H1 (cell line): ENCODE data around the gene DDX19B. TPM values are rescaled to one million over a fixed set of nuclear protein-coding genes. Genes with fewer than 3 reads are reported as not detected.

Experiments
- CTCF ChIA-PET: fragments of 300-600 bp; sonication (Branson Sonifier 250); formaldehyde crosslinking; loops from one replicate; lab custom pipeline; 2021; ENCODE audit not compliant: partially characterized antibody; lab: Charles Lee
- POLR2A ChIA-PET: fragments of 300-600 bp; sonication (Branson Sonifier 250); formaldehyde crosslinking; loops from one replicate; lab custom pipeline; 2021; ENCODE audit warnings: inconsistent platforms; ENCODE audit not compliant: partially characterized antibody; lab: Charles Lee
- DNase-seq, 2 experiments: peaks; one replicate each; pipeline versions ENCODE4 v3.0.0 to v3.0.0-alpha.2; 2010 to 2022; ENCODE audit warnings: low spot score in 2 of 2, low read depth in 1 of 2, mixed read lengths in 1 of 2
- FAIRE-seq: peaks from 2 replicates; lab custom pipeline; 2011; peaks lifted over from hg19 to GRCh38; lab: Jason Lieb, UNC
- H2AFZ ChIP-seq: 2 replicates; pipeline ENCODE4 v1.8.1; 2012; ENCODE audit warnings: low read length, inconsistent platforms
- H2AK5ac ChIP-seq: 2 replicates; pipeline ENCODE4 v1.6.1; 2013; ENCODE audit warnings: low read depth, low read length
- H2BK120ac ChIP-seq: replicated peaks from 2 replicates; pipeline ENCODE3; 2013; ENCODE audit warnings: low read depth, low read length, inconsistent platforms
- H2BK12ac ChIP-seq: 2 replicates; pipeline ENCODE4 v1.6.1; 2013; ENCODE audit warnings: low read depth, low read length
- H2BK15ac ChIP-seq: 2 replicates; pipeline ENCODE4 v1.6.1; 2013; ENCODE audit warnings: low read length
- H2BK20ac ChIP-seq: 2 replicates; pipeline ENCODE4 v1.6.1; 2013; ENCODE audit warnings: low read length
- H2BK5ac ChIP-seq: 2 replicates; pipeline ENCODE4 v1.6.1; 2013; ENCODE audit warnings: low read depth, low read length
- H3K14ac ChIP-seq: 2 replicates; pipeline ENCODE4 v1.6.1; 2013; ENCODE audit warnings: inconsistent platforms; ENCODE audit not compliant: insufficient read length
- H3K18ac ChIP-seq: 2 replicates; pipeline ENCODE4 v1.6.1; 2013; ENCODE audit warnings: low read length; ENCODE audit errors: extremely low read depth
- H3K23ac ChIP-seq: 2 replicates; pipeline ENCODE4 v1.6.1; 2013; ENCODE audit warnings: inconsistent platforms; ENCODE audit not compliant: insufficient read length
- H3K23me2 ChIP-seq: 2 replicates; pipeline ENCODE4 v1.6.1; 2013; ENCODE audit warnings: low read depth, low read length
- H3K27ac ChIP-seq: 2 replicates; pipeline ENCODE4 v1.6.1; 2011; ENCODE audit warnings: low read depth, low read length, inconsistent platforms
- H3K27me3 ChIP-seq, 4 experiments: replicated peaks in 1 of 4; 1 replicate in 1 of 4; 2 replicates in 3 of 4; pipeline versions ENCODE4 v1.6.1 to v1.8.1; 2011 to 2013; ENCODE audit warnings: low read length in 3 of 4, mild to moderate bottlenecking in 3 of 4, inconsistent platforms in 2 of 4, mixed read lengths in 2 of 4, moderate library complexity in 1 of 4; ENCODE audit not compliant: control insufficient read depth in 3 of 4, insufficient read depth in 3 of 4; ENCODE audit errors: extremely low read depth in 1 of 4
- H3K36me3 ChIP-seq, 4 experiments: 2 replicates each; pipeline versions ENCODE4 v1.6.1 to v1.8.1; 2011 to 2013; ENCODE audit warnings: mild to moderate bottlenecking in 4 of 4, low read length in 3 of 4, moderate library complexity in 2 of 4, control low read depth in 1 of 4, inconsistent platforms in 1 of 4; ENCODE audit not compliant: insufficient read depth in 4 of 4, control insufficient read depth in 2 of 4
- H3K4ac ChIP-seq: replicated peaks from 2 replicates; pipeline ENCODE3; 2013; ENCODE audit warnings: low read length, low read depth, mixed read lengths, inconsistent platforms; ENCODE audit not compliant: insufficient read length
- H3K4me1 ChIP-seq, 4 experiments: replicated peaks in 1 of 4; 1 replicate in 1 of 4; 2 replicates in 3 of 4; pipeline versions ENCODE4 v1.6.1 to v1.8.1; 2011 to 2013; ENCODE audit warnings: low read length in 3 of 4, inconsistent platforms in 2 of 4, mixed read lengths in 1 of 4; ENCODE audit not compliant: insufficient read depth in 4 of 4, control insufficient read depth in 3 of 4
- H3K4me2 ChIP-seq, 2 experiments: 2 replicates each; pipeline versions ENCODE4 v1.6.1 to v1.8.1; 2011 to 2013; ENCODE audit warnings: low read depth in 2 of 2, low read length in 2 of 2, control low read depth in 1 of 2, inconsistent platforms in 1 of 2, mild to moderate bottlenecking in 1 of 2; ENCODE audit not compliant: insufficient read depth in 1 of 2
- H3K4me3 ChIP-seq, 4 experiments: fragments of 200-600, 300-600 bp in 1 of 4; sonication (generic), shearing (Covaris generic), sonication (Bioruptor Twin) in 1 of 4; 2 replicates each; pipeline versions ENCODE4 v1.5.1 to v1.8.1; 2011 to 2016; ENCODE audit warnings: low read length in 4 of 4, low read depth in 3 of 4, control low read depth in 2 of 4, inconsistent platforms in 2 of 4, mild to moderate bottlenecking in 2 of 4, mixed read lengths in 1 of 4, moderate library complexity in 1 of 4; ENCODE audit not compliant: insufficient read depth in 2 of 4; ENCODE audit errors: extremely low read depth in 1 of 4
- H3K56ac ChIP-seq: replicated peaks from 2 replicates; pipeline ENCODE3; 2013; ENCODE audit warnings: low read depth, mild to moderate bottlenecking, mixed read lengths, low read length, inconsistent platforms; ENCODE audit not compliant: insufficient read length
- H3K79me1 ChIP-seq: 2 replicates; pipeline ENCODE4 v1.6.1; 2013; ENCODE audit warnings: low read depth, low read length, control low read depth
- H3K79me2 ChIP-seq, 2 experiments: 2 replicates each; pipeline versions ENCODE4 v1.6.1 to v1.8.1; 2012 to 2013; ENCODE audit warnings: low read length in 2 of 2, mild to moderate bottlenecking in 2 of 2, inconsistent platforms in 1 of 2; ENCODE audit not compliant: insufficient read depth in 2 of 2, control insufficient read depth in 1 of 2
- H3K9ac ChIP-seq, 4 experiments: replicated peaks in 1 of 4; 1 replicate in 1 of 4; 2 replicates in 3 of 4; pipeline versions ENCODE4 v1.6.1 to v1.8.1; 2011 to 2013; ENCODE audit warnings: low read depth in 3 of 4, low read length in 3 of 4, control low read depth in 2 of 4, mild to moderate bottlenecking in 2 of 4, moderate library complexity in 2 of 4, inconsistent platforms in 1 of 4; ENCODE audit errors: extremely low read depth in 1 of 4
- H3K9me3 ChIP-seq, 2 experiments: 2 replicates each; pipeline versions ENCODE4 v1.6.1 to v1.8.1; 2012 to 2013; ENCODE audit warnings: mild to moderate bottlenecking in 2 of 2, moderate library complexity in 2 of 2, control low read depth in 1 of 2, inconsistent platforms in 1 of 2, low read depth in 1 of 2, low read length in 1 of 2, mixed read lengths in 1 of 2; ENCODE audit not compliant: insufficient read depth in 2 of 2
- H4K20me1 ChIP-seq, 2 experiments: replicated peaks in 1 of 2; 2 replicates each; pipeline versions ENCODE3 to v1.8.1; 2011 to 2013; ENCODE audit warnings: inconsistent platforms in 2 of 2, low read length in 2 of 2, mild to moderate bottlenecking in 1 of 2; ENCODE audit not compliant: insufficient read depth in 2 of 2, control insufficient read depth in 1 of 2
- H4K5ac ChIP-seq: 2 replicates; pipeline ENCODE4 v1.6.1; 2013; ENCODE audit warnings: low read length, low read depth, mixed read lengths, inconsistent platforms; ENCODE audit not compliant: insufficient read length
- H4K8ac ChIP-seq: 2 replicates; pipeline ENCODE4 v1.8.0; 2013; ENCODE audit warnings: mild to moderate bottlenecking, moderate library complexity, low read length, inconsistent platforms; ENCODE audit not compliant: insufficient read depth; ENCODE audit errors: extremely low read depth
- H4K91ac ChIP-seq: replicated peaks from 2 replicates; pipeline ENCODE3; 2013; ENCODE audit warnings: low read length, mixed read lengths, inconsistent platforms; ENCODE audit not compliant: insufficient read length
- CEBPB ChIP-seq: IDR thresholded peaks from 2 replicates; pipeline ENCODE4 v1.6.1; 2012; ENCODE audit warnings: low read depth, low read length
- EGR1 ChIP-seq: IDR thresholded peaks from 2 replicates; pipeline ENCODE4 v1.6.1; 2011; ENCODE audit warnings: low read depth, low read length, borderline replicate concordance
- KDM5A ChIP-seq: fragments of 200-600 bp; IDR thresholded peaks from 2 replicates; pipeline ENCODE4 v1.7.1; 2012; ENCODE audit warnings: mild to moderate bottlenecking, low read length, inconsistent platforms, mixed read lengths
- MAFK ChIP-seq: IDR thresholded peaks from 2 replicates; pipeline ENCODE4 v1.6.1; 2012; ENCODE audit warnings: low read depth, mild to moderate bottlenecking, improper control_type of control experiment, low read length
- POU5F1 ChIP-seq: IDR thresholded peaks from 2 replicates; pipeline ENCODE4 v1.6.1; 2011; ENCODE audit warnings: low read depth, mild to moderate bottlenecking, low read length, moderate library complexity
- WGBS, 2 experiments: shearing (Covaris generic) in 1 of 2; methylation state at CpG; one replicate each; pipeline versions ENCODE4 v1.1.6 to v1.1.7; 2013 to 2015; ENCODE audit warnings: low lambda C conversion rate in 2 of 2, mixed read lengths in 2 of 2, inconsistent platforms in 1 of 2, low coverage in 1 of 2, missing lambda C conversion rate in 1 of 2; ENCODE audit not compliant: insufficient replicate concordance in 2 of 2, insufficient coverage in 1 of 2, insufficient read length in 1 of 2; ENCODE audit errors: extremely low coverage in 1 of 2, missing lambda C conversion rate in 1 of 2; 5-methylcytosine and 5-hydroxymethylcytosine counted together
- polyA plus RNA-seq, 7 experiments: library from polyadenylated mRNA; depleted of rRNA in 3 of 7; stranded (reverse) in 5 of 7; unstranded in 2 of 7; fragments of >200 nt in 5 of 7; fragments of 200-250 nt in 2 of 7; gene quantifications; 1 replicate in 5 of 7; 2 replicates in 1 of 7; 4 replicates in 1 of 7; pipeline versions ENCODE4 v1.2.1 to v1.2.3, GENCODE V29; 2011 to 2013; ENCODE audit warnings: missing spikeins in 2 of 7, mixed read lengths in 2 of 7
- total RNA-seq: library from RNA; stranded (reverse); fragmentation: NEBNext Ultra II Directional; extraction: Animal tissue kit (Norgen Biotek cat#: 25700); gene quantifications from 2 replicates; pipeline ENCODE4 v1.2.1, GENCODE V29; 2021

Gene DDX19B
- total and polyA plus RNA-seq, 2 of the 8 experiments (the other 6 are each of a cell fraction or from before 2014, with no cell fraction given) = 40.5 to 42.7 TPM

DNA sequence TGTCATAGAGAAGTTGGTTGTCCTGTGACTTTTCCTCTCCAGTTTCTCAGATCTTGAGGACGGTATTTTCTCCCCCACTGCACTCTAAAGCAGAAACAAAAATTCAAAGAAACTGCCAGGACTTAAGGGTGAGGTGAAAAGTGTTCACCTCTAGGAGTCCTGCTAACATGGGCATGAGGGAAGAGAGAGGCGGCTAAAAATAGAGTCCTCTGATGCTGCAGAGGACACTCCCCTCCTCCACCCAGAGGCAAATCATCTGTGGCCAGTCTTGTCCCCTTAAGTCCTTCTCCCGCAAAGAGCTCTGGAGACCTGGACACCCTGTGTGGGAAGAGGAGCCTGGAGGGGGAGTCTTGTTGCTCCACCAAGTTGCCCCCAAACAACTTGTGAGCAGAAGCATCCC, 43.0 kb downstream of the DDX19B start:
- no peak overlapping the region for H2AFZ ChIP-seq
- no peaks in the 10 kb centered on the region for H3K9me3 ChIP-seq
- FAIRE-seq (no peak), DNase-seq (no peak)
- H3K27me3 ChIP-seq = no peaks in the 10 kb centered on the region
- H4K20me1 ChIP-seq = no peaks in the 10 kb centered on the region
- no peak overlapping the region for H2BK20ac ChIP-seq
- TF ChIP-seq MAFK = no peak
- no peak for TF ChIP-seq POU5F1
- no peak for TF ChIP-seq EGR1
- no peak for TF ChIP-seq KDM5A
- no peak for TF ChIP-seq CEBPB
- no peak overlapping the region for H3K18ac ChIP-seq
- H3K79me1 ChIP-seq = no peaks in the 10 kb centered on the region
- H3K4me2 ChIP-seq = no peak overlapping the region
- no peak overlapping the region for H4K5ac ChIP-seq
- no peak overlapping the region for H3K4ac ChIP-seq
- no peak overlapping the region for H3K14ac ChIP-seq
- no peak overlapping the region for H4K91ac ChIP-seq
- WGBS, 2 experiments = 86% methylated on average over 2 of the region's 3 CpGs; no CpG with 5 or more reads in 1 of the 2 experiments
- H3K27ac ChIP-seq = no peak overlapping the region; the same call in 1 of the 2 replicates
- no peak overlapping the region for H2BK15ac ChIP-seq
- H2BK5ac ChIP-seq = no peak overlapping the region
- H3K23ac ChIP-seq = no peak overlapping the region
- H2AK5ac ChIP-seq = no peak overlapping the region
- H3K4me1 ChIP-seq = no peaks in the 10 kb centered on the region; a peak in 1 of 7 replicates
- no peak overlapping the region for H3K9ac ChIP-seq
- H3K4me3 ChIP-seq = no peak overlapping the region
- no peaks in the 10 kb centered on the region for H3K23me2 ChIP-seq
- H3K79me2 ChIP-seq = peaks cover 0 to 3% of the 10 kb centered on the region in 2 experiments; a peak in 3 of 4 replicates
- H3K36me3 ChIP-seq = no peaks in the 10 kb centered on the region
- POLR2A ChIA-PET = interaction anchor here (1.0 to 3.0 kb wide), 7 partner anchors 12 to 74 kb away, joined by 3 to 18 read pairs (median 8); partner anchors contain the start of genes AARS1 and DDX19B
- H2BK120ac ChIP-seq = no peak overlapping the region
- CTCF ChIA-PET = interaction anchor here (0.6 to 5.1 kb wide), 5 partner anchors 9 to 184 kb away, joined by 3 to 23 read pairs (median 3); partner anchors contain the start of gene DDX19B
- H2BK12ac ChIP-seq = no peak overlapping the region; the same call in 1 of the 2 replicates
- no peak overlapping the region for H3K56ac ChIP-seq
- no peak overlapping the region for H4K8ac ChIP-seq
